ENCODE data around the gene MMP25.

MMP25 gene

DNA sequence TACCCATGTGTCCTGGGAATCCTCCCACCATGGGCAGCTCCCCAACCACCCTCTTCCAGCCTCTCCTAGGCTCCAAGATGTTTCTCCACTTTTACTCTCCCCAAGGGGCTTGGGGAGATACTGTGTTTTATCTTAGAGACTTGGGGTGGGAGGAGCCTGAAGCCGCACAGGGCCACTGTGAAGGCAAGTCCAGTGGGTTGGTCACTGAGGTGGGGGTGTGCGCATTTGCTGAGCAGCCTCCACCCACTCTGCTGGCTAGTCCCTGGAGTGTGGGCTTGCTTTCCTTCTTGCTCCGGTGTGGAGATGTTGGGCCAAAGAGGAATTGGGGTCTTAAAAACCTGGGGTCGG lies 37.7 kb upstream of the MMP25 start:
- H4K20me1 ChIP-seq (ENCODE audit: insufficient read depth, low read length, poor library complexity, severe bottlenecking), result no peaks in the 10 kb centered on the region
- no peaks in the 10 kb centered on the region; the same call in 1 of the 2 replicates for H3F3A ChIP-seq (ENCODE audit: low read depth)
- H3K4me3 ChIP-seq (ENCODE audit: low read length, poor library complexity, severe bottlenecking), result peak overlapping the region; percentile 72
- peak overlapping the region; percentile 95 for H3K4me2 ChIP-seq (ENCODE audit: low read depth, low read length, poor library complexity, severe bottlenecking)
- H3K9me2 ChIP-seq (replicated peaks; ENCODE audit: low read depth, low read length), result no peaks in the 10 kb centered on the region
- no peaks in the 10 kb centered on the region for H3K9me3 ChIP-seq (ENCODE audit: insufficient read depth, low read depth, low read length)
- no peaks in the 10 kb centered on the region for H3K27me3 ChIP-seq (ENCODE audit: insufficient read depth, low read length, poor library complexity, severe bottlenecking)
- H3K79me2 ChIP-seq (ENCODE audit: insufficient read depth, low read length), result peaks cover 7% of the 10 kb centered on the region
- no peaks in the 10 kb centered on the region for H3K36me3 ChIP-seq (ENCODE audit: insufficient read depth, low read length)
- no peak overlapping the region for H2AFZ ChIP-seq (ENCODE audit: low read length)
- H3K4me1 ChIP-seq (ENCODE audit: insufficient read depth, low read length, poor library complexity, severe bottlenecking), result peaks cover 31% of the 10 kb centered on the region
- TF ChIP-seq, protein P1, sequence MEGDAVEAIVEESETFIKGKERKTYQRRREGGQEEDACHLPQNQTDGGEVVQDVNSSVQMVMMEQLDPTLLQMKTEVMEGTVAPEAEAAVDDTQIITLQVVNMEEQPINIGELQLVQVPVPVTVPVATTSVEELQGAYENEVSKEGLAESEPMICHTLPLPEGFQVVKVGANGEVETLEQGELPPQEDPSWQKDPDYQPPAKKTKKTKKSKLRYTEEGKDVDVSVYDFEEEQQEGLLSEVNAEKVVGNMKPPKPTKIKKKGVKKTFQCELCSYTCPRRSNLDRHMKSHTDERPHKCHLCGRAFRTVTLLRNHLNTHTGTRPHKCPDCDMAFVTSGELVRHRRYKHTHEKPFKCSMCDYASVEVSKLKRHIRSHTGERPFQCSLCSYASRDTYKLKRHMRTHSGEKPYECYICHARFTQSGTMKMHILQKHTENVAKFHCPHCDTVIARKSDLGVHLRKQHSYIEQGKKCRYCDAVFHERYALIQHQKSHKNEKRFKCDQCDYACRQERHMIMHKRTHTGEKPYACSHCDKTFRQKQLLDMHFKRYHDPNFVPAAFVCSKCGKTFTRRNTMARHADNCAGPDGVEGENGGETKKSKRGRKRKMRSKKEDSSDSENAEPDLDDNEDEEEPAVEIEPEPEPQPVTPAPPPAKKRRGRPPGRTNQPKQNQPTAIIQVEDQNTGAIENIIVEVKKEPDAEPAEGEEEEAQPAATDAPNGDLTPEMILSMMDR (conservative IDR thresholded peaks at IDR 0.05; ENCODE audit: low read length), result no peak
- TF ChIP-seq EZH2phosphoT487 (IDR thresholded peaks at IDR 0.05; ENCODE audit: borderline replicate concordance), result no peak
- peak overlapping the region; percentile 87 for H3K9ac ChIP-seq (ENCODE audit: low read depth, low read length, poor library complexity, severe bottlenecking)

DNA sequence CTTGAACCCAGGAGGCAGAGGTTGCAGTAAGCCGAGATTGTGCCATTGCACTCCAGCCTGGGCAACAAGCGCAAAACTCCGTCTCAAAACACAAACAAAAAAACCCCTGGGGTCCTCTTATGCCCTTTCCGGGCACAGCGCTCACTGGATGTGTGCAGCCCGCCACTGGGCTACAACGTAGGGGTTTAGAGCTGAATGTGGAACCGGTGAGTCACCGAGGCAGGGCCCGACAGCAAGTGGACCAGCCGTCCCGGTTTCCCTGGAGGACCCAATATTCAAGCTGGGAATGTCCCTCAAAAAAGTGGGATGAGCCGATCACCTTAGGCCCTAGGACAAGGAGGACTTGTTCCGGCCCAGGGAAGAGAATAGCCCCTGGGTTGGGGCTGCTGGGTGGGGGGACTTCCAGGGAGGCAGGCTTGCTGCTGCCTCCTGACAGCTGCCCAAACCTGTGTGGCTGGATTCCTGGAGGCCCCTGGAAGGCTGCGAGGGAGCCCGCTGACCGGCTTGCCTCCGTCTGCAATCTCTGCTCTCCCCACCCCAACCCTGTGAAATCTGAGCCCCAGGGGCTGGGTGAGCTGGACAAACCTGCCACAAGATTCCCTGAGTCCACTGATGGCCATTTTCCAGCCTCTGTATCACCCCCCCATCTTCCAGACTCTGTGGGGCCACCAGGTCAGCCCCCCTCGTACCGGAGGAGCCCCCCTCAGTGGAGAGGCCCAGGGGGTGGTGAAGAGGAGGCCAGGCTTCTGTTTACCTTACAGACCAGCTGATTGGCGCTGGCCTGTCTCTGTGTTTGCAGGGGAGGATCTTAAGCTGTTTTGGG lies 36.6 kb upstream of the MMP25 start:
- Histone ChIP-seq H3K9me2 (replicated peaks; ENCODE audit: low read depth, low read length) (no peaks in the 10 kb centered on the region), H2AFZ (ENCODE audit: low read length) (no peak overlapping the region), H3K4me2 (ENCODE audit: low read depth, low read length, poor library complexity, severe bottlenecking) (no peak overlapping the region), H3K4me1 (ENCODE audit: insufficient read depth, low read length, poor library complexity, severe bottlenecking) (peaks cover 30% of the 10 kb centered on the region), H4K20me1 (ENCODE audit: insufficient read depth, low read length, poor library complexity, severe bottlenecking) (no peaks in the 10 kb centered on the region), H3K9me3 (ENCODE audit: insufficient read depth, low read depth, low read length) (no peaks in the 10 kb centered on the region), H3K9ac (ENCODE audit: low read depth, low read length, poor library complexity, severe bottlenecking) (no peak overlapping the region), H3F3A (ENCODE audit: low read depth) (no peaks in the 10 kb centered on the region; the same call in 1 of the 2 replicates), H3K36me3 (ENCODE audit: insufficient read depth, low read length) (no peaks in the 10 kb centered on the region), H3K27me3 (ENCODE audit: insufficient read depth, low read length, poor library complexity, severe bottlenecking) (no peaks in the 10 kb centered on the region), H3K4me3 (ENCODE audit: low read length, poor library complexity, severe bottlenecking) (no peak overlapping the region), H3K79me2 (ENCODE audit: insufficient read depth, low read length) (peaks cover 7% of the 10 kb centered on the region)
- TF ChIP-seq EZH2phosphoT487 (IDR thresholded peaks at IDR 0.05; ENCODE audit: borderline replicate concordance), result no peak
- TF ChIP-seq, protein P1 (conservative IDR thresholded peaks at IDR 0.05; ENCODE audit: low read length), result no peak

- TF ChIP-seq, protein P1 (conservative IDR thresholded peaks at IDR 0.05; ENCODE audit: low read length), result no peak
- TF ChIP-seq EZH2phosphoT487 (IDR thresholded peaks at IDR 0.05; ENCODE audit: borderline replicate concordance), result no peak
- peaks cover 27% of the 10 kb centered on the region for H3K4me1 ChIP-seq (ENCODE audit: insufficient read depth, low read length, poor library complexity, severe bottlenecking)
- no peak overlapping the region for H3K4me3 ChIP-seq (ENCODE audit: low read length, poor library complexity, severe bottlenecking)
- no peaks in the 10 kb centered on the region for H3K36me3 ChIP-seq (ENCODE audit: insufficient read depth, low read length)
- no peaks in the 10 kb centered on the region; the same call in 1 of the 2 replicates for H3F3A ChIP-seq (ENCODE audit: low read depth)
- no peak overlapping the region for H3K9ac ChIP-seq (ENCODE audit: low read depth, low read length, poor library complexity, severe bottlenecking)
- H3K27me3 ChIP-seq (ENCODE audit: insufficient read depth, low read length, poor library complexity, severe bottlenecking), result no peaks in the 10 kb centered on the region
- no peak overlapping the region for H3K4me2 ChIP-seq (ENCODE audit: low read depth, low read length, poor library complexity, severe bottlenecking)
- H4K20me1 ChIP-seq (ENCODE audit: insufficient read depth, low read length, poor library complexity, severe bottlenecking), result no peaks in the 10 kb centered on the region
- H3K79me2 ChIP-seq (ENCODE audit: insufficient read depth, low read length), result peaks cover 7% of the 10 kb centered on the region
- H2AFZ ChIP-seq (ENCODE audit: low read length), result no peak overlapping the region
- H3K9me3 ChIP-seq (ENCODE audit: insufficient read depth, low read depth, low read length), result no peaks in the 10 kb centered on the region
- H3K9me2 ChIP-seq (replicated peaks; ENCODE audit: low read depth, low read length), result no peaks in the 10 kb centered on the region
Measured at GRCh38 chr16:3010510-3010909, 35.9 kb upstream of the MMP25 start.
